NCI-H128 (cell line): ENCODE data around the gene ACBD6.
"Not testable (repeated sequence)": the region's sequence is repeated elsewhere in the genome, so short reads cannot be mapped to it uniquely, and the experiment has no call there.

Experiments
- DNase-seq: peaks from one replicate; lab custom pipeline; 2025; ENCODE audit not compliant: unreplicated experiment; lab: John Stamatoyannopoulos, UW

Gene ACBD6

DNA sequence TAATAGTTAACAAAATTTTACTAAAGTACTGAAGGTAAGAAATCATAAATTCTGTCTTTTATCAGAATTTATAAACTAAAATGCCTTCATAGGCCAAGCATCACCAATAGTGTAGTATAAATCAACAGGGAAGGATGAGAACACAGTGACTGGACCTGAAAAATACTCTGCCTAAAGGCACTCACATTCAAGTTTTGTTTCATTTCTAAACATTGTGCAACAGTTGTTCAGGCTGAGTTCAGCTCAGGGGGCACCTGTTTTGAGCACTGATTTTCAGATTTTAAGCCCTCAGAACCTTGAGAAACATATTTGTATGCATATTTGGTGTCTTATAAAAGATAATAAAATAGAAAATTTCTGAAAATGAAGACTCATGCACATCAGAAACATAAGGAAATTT is 12.4 kb downstream of the ACBD6 start:
- no peak for DNase-seq

DNA sequence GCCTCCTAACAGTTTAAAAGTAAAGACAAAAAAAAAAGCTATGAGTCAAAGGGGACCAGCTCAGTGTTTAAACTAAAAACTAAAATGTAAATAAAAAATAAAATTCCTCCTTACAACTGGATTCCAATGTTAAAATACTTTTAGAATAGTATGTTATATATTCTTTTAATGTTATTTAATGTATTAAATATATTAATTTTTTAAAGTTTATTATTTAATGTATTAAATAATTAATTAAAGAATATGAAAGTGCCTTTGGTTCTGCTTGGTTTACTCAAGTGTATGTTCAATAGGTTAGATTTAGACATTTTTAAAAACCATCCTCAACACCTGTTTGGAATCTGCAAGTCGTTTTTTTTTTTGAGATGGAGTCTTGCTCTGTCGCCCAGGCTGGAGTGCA is 13.1 kb downstream of the ACBD6 start:
- no peak for DNase-seq

DNA sequence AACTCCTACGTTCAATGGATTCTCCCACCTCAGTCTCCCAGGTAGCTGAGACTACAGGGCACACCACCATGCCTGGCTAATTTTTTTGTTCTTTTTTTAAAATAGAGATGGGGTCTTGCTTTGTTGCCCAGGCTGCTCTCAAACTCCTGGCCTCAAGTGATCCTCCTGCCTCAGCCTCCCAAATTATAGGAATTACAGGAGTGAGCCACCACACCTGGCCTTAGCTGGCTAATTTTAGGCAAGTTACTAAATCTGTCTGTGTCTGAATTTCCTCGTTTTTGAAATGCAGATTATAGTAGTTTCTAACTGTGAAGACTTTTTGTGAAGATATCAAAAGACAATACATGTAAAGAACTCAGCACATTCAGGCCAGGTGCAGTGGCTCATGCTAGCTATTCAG is 13.7 kb downstream of the ACBD6 start:
- DNase-seq: no peak

DNA sequence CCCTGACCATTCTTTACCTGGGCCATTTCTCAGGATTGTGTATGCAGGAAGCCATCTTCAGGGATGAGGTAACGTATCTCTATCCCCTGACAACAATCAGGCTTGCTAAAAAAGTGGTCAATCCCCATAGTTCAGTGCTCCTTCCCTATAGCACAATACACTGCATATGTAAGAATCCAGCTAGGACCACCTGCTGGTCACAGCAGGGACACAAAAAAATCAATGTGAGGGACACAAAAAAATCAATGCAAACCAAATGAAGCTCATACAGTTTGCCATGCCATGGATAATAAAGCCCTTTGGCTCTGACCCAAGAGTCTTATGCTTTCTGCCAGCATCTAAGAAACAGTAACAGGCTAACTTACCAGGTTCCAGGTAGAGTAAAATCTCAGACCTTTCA is 16.3 kb downstream of the ACBD6 start:
- no peak for DNase-seq

DNA sequence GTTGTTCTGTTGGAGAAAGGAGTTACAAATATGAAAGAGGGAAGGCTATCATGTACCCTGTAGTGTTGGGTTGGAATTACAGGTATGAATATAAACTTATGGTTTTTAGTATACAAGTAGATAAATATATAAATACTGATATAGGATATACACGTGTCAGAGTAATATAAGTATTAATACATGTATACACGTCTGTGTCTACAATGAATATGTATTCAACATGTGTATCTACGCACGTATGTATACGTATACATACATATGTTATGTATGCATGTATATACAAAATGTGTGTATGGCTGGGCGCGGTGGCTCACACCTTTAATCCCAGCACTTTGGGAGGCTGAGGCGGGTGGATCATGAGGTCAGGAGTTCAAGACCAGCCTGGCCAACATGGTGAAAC is 17.9 kb downstream of the ACBD6 start:
- DNase-seq: no peak

DNA sequence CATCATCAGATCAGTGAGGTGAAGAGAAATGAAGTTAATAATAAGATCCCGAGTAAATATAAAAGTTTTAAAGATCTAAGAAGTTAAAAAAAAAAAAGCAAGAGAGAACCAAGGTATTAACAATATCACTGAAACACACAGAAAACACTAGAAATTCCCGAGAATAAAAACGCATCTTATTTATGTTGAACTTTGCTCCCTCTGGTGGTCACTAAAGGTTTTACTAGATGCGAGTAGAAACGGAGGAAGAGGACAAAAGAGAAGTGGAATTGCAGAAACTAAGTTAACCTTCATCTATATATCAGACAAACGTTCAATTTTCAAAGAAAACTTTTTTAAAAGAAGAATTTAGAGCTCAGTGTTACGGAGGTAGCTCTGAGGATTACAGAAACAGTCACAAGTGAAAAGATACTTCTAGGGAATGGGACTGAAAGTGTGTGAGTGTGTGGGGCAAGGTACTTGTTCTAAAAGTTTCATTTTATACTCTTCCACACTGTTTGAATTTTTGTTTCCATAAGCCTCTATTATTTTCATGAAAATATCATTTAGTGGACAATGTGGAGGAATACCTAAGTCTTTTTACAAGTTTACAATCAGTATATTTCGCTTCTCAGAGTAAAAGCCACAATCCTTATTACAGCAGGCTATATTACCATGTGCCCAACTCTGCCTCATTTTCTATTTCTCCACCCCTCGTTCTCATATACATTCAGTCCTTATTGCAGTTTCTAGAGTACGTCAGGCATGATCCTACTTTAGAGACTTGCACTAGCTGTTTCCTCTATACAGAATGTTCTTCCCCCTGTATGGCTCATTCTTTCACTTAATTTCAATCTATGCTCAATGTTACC is 19.7 kb downstream of the ACBD6 start:
- no peak for DNase-seq

DNA sequence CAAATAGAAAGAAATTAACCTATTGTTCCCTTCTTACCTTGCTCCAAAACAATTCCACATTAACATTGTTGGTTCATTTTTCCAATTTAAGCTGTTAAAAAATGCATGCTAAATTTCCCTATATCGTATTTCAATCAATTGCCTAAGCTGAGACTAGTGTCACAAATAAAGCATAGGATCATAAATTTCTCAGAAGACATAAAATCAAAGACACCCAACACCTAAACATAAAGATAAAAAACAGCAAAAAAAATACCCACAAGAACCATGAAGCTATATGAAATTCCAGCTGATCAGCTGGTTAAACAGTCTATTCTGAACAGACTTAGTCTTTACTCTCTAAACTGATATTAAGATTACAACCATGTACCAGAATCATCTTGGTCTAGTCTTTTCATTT is 32.3 kb downstream of the ACBD6 start:
- no peak for DNase-seq

DNA sequence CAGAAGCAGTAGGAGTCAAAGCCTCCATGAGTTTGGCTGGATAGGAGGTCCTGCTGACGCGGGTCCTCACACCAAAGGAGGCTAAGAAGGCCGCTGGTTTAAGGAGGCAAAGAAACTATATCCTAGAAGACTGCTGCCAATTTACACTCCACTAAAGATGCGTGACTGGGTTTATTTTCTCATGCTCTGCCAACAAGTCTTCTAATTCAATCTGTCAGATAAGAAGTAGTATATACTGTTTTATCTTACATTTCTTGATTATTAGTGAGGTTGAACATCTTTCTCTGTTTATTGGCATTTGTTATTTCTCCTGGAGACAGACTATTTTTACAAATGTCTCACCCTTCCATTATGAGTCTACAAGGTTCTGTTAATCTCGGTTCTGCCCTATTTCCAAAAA is 34.1 kb downstream of the ACBD6 start:
- no peak for DNase-seq

DNA sequence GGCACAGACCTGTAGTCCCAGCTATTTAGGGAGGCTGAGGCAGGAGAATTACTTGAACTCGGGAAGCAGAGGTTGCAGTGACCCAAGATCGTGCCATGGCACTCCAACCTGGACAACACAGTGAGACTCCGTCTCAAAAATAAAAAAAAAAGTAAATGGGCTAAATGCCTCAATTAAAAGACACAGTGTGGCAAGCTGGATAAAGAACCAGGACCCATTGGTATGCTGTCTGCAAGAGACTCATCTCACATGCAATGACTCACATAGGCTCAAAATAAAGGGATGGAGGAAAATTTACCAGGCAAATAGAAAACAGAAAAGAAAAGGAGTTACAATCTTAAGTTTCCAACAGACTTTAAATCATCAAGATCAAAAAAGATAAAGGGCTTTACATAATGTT is 40.3 kb downstream of the ACBD6 start:
- DNase-seq: no peak

DNA sequence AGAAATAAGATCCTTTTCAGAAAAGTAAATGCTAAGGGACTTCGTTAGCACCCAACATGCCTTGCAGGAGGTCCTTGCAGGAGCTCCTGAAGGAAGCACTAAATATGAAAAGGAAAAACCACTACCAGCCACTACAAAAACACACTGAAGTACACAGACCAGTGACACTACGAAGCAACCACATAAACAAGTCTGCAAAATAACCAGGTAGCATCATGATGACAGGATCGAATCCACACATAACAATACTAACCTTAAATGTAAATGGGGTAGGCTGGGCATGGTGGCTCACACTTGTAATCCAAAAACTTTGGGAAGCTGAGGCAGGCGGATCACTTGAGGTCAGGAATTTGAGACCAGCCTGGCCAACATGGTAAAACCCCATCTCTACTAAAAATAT is 40.7 kb downstream of the ACBD6 start:
- DNase-seq: not testable (repeated sequence)

DNA sequence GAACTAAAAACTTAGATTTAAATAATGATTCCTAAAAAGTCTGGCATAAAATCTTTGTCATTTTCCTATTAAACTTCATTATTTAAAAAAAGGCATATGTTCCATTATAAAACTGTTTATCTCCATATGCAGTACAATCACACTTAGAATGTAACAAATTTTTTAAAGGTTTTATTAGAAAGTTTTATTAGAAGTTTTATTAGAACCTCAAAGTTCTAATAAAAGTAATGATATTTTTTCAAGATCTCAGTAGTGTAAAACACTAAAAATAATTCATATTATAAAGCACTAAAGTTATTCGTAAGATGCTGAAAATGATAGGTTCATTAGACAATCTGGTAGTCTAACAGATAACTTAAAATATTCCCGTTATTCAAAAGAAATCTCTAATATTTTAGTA is 43.6 kb downstream of the ACBD6 start:
- no peak for DNase-seq

DNA sequence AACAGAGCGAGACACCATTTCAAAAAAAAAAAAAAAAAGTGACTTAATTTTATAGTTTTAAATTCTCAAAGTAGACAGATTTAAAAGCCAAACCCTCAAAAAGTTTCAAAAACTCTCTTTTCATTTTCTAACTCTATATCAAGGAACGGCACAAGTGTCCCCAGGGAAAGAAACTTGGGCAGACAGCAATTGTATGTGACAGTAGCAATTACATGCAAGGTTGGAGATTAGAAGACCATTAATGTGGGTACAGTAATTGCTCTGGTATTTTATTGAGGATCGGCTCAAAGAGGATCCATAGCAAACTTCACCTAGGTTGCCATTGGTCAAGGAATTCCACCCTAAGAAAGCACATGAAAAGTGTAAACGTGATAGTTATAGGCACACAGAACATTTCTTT is 46.2 kb downstream of the ACBD6 start:
- DNase-seq: no peak

DNA sequence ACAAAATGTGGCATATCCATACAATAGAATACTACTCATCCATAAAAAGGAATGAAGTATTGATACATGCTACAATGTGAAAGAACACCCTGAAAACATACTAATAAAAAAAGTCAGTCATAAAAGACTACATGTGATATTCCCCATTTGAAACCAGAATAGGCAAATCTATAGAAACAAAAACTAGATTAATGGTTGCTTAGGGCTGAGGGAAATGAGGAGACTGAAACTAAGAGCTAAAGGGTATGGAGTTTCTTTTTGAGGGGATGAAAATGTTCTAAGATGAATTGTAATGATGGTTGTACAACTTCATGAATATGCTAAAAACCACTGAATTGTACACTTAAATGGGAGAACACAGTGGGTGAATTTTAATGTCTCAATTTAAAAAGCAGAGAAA is 50.9 kb downstream of the ACBD6 start:
- no peak for DNase-seq

DNA sequence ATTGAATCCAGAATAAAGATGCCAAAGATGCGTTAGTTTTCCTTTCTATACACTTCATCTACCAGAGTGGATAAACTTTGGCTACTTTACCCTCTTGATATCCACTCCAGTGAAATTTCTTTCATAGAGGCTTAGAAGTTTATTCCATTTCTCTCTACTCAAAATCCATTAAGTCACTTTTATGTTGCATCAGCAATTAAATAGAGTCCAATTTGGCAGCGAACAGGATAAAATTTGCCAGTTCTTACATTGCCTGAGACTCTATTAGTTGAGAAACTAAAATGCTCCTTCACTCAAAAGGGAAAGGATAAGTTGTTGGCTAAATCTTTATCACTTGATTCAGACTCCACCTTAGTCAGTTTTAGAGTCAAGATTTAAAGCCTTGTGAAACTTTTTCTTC is 57.9 kb downstream of the ACBD6 start:
- no peak for DNase-seq

DNA sequence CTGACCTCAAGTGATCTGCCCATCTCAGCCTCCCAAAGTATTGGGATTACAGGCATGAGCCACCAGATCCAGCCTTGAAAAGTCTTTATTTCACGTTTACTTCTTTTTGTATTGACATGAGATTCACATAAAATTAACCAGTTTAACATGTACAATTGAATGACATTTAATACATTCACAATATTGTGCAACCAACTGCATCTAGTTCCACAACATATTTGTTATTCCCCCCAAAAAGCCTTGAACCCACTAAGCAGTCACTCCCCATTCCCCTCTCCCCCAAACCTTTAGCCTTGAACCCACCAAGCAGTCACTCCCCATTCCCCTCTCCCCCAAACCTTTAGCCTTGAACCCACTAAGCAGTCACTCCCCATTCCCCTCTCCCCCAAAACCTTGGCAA is 62.0 kb downstream of the ACBD6 start:
- DNase-seq: no peak

DNA sequence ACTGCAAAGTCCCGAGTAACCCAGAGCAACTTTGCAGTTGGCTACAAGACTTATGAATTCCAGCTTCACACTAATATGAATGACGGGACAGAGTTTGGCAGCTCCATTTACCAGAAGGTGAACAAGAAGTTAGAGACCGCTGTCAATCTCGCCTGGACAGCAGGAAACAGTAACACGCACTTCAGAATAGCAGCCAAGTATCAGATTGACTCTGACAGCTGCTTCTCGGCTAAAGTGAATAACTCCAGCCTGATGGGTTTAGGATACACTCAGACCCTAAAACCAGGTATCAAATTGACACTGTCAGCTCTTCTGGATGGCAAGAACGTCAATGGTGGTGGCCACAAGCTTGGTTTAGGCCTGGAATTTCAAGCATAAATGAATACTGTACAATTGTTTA is 66.8 kb downstream of the ACBD6 start:
- DNase-seq: no peak

DNA sequence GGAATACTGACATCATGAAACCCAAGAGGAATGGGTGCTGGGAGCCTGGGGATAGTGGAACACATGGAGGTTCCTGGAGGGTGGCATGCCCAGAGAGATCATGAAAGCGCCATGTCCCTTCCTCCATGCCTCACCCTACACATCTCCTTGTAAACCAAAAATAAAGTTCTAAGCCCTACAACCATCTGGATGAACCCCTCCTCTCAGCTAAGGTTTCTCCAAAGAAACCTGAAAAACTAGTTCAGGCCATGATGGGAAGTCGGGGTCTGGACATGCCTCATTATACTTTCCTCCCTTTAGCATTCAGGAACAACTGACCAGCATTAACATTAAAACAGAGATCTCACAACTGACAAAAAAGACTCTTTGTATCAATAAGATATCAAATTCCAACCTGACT is 68.5 kb downstream of the ACBD6 start:
- no peak for DNase-seq

DNA sequence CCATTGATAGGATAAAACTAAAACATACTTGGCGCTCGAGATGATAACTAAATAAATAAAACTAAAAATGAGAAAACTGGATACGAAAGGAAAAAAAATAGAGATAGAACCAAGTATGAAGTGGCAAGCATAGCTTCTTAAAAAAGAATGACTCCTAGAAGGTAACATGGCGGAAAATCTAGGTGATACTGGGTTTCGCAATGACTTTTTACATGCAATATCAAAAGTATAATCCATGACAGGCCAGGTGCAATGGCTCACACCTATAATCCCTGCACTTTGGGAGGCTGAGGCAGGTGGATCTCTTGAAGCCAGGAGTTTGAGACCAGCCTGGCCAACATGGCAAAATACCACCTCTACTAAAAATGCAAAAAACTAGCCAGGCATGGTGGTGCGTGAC is 70.7 kb downstream of the ACBD6 start:
- no peak for DNase-seq

DNA sequence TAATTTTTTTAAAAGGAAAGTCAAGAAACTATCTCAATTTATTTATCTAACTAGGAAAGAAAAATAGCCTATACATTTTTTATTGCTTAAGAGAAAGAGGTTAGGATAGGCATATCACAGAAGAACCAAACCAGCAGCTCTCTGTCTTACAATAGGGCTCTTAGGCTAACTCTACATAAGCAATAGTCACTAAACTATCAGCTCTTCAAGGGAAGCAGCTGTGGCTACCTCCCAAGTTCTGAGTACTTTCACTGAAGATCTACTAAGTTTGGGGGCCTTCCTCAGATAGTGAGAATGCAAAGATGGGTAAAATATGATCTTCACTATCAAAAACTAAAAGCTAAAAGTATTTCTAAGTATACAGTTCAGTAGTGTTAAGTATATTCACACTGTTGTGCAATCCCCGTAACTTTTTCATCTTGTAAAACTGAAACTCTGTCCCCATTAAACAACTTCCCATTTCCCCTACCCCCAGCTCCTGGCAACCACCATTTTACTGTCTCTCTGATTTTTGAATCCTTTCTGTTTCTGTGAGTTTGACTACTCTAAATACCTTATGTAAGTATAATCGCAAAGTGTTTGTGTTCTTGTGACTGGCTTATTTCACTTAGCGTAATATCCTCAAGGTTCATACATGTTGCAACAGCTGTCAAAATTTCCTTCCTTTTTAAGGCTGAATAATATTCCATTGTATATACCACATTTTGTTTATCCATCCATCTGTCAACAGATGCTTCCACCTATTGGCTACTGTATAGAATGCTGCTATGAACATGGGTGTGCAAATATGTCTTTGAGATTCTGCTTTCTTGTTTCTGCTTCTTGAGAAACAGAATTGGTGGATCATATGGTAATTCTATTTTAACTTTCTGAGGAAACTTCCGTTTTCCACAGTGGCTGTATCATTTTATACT is 73.3 kb downstream of the ACBD6 start:
- DNase-seq: no peak

DNA sequence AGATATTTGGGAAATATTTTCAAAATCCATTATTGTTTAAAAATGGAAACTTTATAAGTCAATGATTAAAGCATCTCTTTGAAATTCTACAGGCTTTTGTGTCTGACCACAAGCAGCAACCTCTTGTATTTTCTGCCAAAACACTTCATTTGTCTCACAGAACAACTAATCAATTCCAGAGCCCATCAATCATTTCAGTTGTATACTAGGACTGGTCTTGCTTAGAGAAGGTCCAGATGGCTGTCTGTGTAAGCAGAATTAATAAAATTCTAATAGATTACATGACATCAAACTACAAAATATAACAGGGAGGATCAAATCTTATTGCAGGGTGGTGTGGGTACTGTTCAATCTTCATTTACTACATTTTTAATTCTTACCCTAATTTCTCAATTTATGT is 76.4 kb downstream of the ACBD6 start:
- DNase-seq: no peak

DNA sequence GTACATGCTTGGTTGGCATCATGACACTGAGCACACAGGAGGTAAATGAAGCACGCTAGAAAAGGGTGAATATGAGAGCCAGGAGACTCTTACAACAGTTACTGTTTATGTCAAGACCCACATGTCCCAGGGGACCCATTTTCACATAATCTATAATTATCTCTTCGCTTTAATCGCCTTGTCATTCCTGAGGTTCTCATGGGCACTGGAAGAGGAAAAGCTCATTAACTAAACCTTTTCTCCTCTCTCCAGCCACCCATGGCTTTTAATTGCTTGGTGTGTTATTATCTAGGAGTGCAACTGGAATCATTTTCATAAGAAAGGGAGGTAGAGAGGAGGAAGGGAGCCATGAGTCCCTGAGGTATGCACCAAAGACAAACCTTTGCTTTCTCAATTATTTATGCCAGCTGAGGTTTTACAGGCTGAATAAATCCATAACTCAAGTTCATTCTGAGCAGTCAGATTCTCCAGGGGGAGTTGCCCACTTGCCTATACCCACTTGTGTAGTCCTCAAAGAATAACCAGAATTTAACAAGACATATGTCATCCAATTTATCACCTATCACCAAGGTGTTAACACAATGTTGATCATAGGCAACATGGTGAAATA is 77.4 kb downstream of the ACBD6 start:
- peak; percentile 10 for DNase-seq

DNA sequence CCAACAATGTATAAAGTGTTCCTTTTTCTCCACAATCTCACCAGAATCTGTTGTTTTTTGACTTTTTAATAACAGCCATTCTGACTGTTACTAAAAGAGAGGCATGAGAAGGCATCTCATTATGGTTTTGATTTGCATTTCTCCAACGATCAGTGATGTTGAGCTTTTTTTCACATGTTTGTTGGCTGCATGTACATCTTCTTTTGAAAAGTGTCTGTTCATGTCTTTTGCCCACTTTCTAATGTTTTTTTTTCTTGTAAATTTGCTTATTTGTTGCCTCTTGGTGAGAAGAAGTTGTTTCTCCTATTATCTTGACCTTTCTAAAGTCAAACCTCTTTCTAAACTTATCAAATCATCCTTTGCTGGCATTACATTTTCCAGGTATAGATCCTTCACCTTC is 80.8 kb downstream of the ACBD6 start:
- DNase-seq: no peak
